HCT116 (cell line): ENCODE measurements around the gene TMEM179. TPM values are rescaled to one million over a fixed set of nuclear protein-coding genes. Genes with fewer than 3 reads are reported as not detected.

Source experiments
- ATAC-seq: fragments of 200-7000 bp; cut with Tn5 transposase; 2 replicates; pipeline ENCODE4 v1.9.1; 2020; ENCODE audit warnings: mild to moderate bottlenecking, moderate library complexity
- BruUV-seq: library from RNA; stranded (reverse); fragments of 400-500 nt; replicated peaks from 2 replicates; lab custom pipeline; 2021; lab: Mats Ljungman, UMichigan
- CTCF ChIA-PET: fragments of 300-600 bp; sonication (Branson Sonifier 250); formaldehyde crosslinking; loops from one replicate; lab custom pipeline; 2021; ENCODE audit warnings: antibody characterized with exemption; lab: Charles Lee
- POLR2A ChIA-PET: fragments of 300-600, 350-600 bp; sonication (Branson Sonifier 250); formaldehyde crosslinking; loops from one replicate; lab custom pipeline; 2021; ENCODE audit warnings: antibody characterized with exemption; lab: Charles Lee
- RAD21 ChIA-PET, 2 experiments: fragments of 300-600 bp; sonication (Branson Sonifier 250); formaldehyde crosslinking; loops; one replicate each; lab custom pipeline; 2023; ENCODE audit warnings: low total read pairs in 2 of 2; ENCODE audit not compliant: uncharacterized antibody in 2 of 2, unreplicated experiment in 2 of 2, low non-redundant PET in 1 of 2; lab: Charles Lee
- DNase-seq: peaks from one replicate; pipeline ENCODE4 v3.0.0-alpha.2; 2010; ENCODE audit warnings: low read depth, low spot score
- H2AFZ ChIP-seq: fragments of 200-600 bp; shearing (Covaris generic), sonication (generic); 2 replicates; pipeline ENCODE4 v1.6.1; 2017; ENCODE audit warnings: low read depth, mixed run types, mixed read lengths, antibody characterized with exemption, low read length; ENCODE audit not compliant: poor library complexity, severe bottlenecking
- H3K27ac ChIP-seq: 2 replicates; pipeline ENCODE4 v1.5.1; 2012; ENCODE audit warnings: low read depth, low read length
- H3K27me3 ChIP-seq: fragments of 200-600 bp; sonication (generic); 2 replicates; pipeline ENCODE4 v1.6.1; 2016; ENCODE audit warnings: mixed run types, low read length, mixed read lengths; ENCODE audit not compliant: insufficient read depth
- H3K36me3 ChIP-seq, 2 experiments: fragments of 200-500 bp in 1 of 2; fragments of 200-600 bp in 1 of 2; sonication (Bioruptor generic) in 1 of 2; sonication (generic) in 1 of 2; 2 replicates each; pipeline versions ENCODE4 v1.5.1 to v1.6.1; 2014 to 2016; ENCODE audit warnings: low read length in 2 of 2, inconsistent platforms in 1 of 2, mixed read lengths in 1 of 2, mixed run types in 1 of 2; ENCODE audit not compliant: insufficient read depth in 2 of 2, control insufficient read depth in 1 of 2
- H3K4me1 ChIP-seq, 2 experiments: fragments of 200-600 bp in 1 of 2; sonication (generic) in 1 of 2; 2 replicates each; pipeline versions ENCODE4 v1.5.1 to v1.6.1; 2012 to 2017; ENCODE audit warnings: low read length in 2 of 2, inconsistent platforms in 1 of 2, mild to moderate bottlenecking in 1 of 2, mixed read lengths in 1 of 2, mixed run types in 1 of 2, moderate library complexity in 1 of 2; ENCODE audit not compliant: insufficient read depth in 2 of 2, control insufficient read depth in 1 of 2
- H3K4me2 ChIP-seq: fragments of 200-600 bp; sonication (generic); 2 replicates; pipeline ENCODE4 v1.6.1; 2017; ENCODE audit warnings: mixed run types, low read length, mixed read lengths
- H3K4me3 ChIP-seq, 2 experiments: fragments of 200-600 bp in 1 of 2; sonication (generic) in 1 of 2; replicated peaks in 1 of 2; 2 replicates each; pipeline ENCODE4 v1.5.1; 2011 to 2016; ENCODE audit warnings: low read length in 2 of 2, control low read depth in 1 of 2, low read depth in 1 of 2, mild to moderate bottlenecking in 1 of 2, mixed read lengths in 1 of 2, mixed run types in 1 of 2
- H3K79me2 ChIP-seq: fragments of 200-600 bp; sonication (generic); 2 replicates; pipeline ENCODE4 v1.6.1; 2017; ENCODE audit warnings: mild to moderate bottlenecking, mixed run types, low read length, moderate library complexity, mixed read lengths; ENCODE audit not compliant: insufficient read depth
- H3K9ac ChIP-seq: fragments of 200-600 bp; sonication (generic); 2 replicates; pipeline ENCODE4 v1.6.1; 2016; ENCODE audit warnings: low read length, mixed read lengths
- H3K9me2 ChIP-seq: fragments of 200-600 bp; sonication (generic), shearing (Covaris generic); 2 replicates; pipeline ENCODE4 v1.6.1; 2017; ENCODE audit warnings: mixed run types, mild to moderate bottlenecking, moderate library complexity; ENCODE audit not compliant: insufficient read depth
- H3K9me3 ChIP-seq, 2 experiments: fragments of 200-500 bp in 1 of 2; fragments of 200-600 bp in 1 of 2; sonication (Bioruptor generic) in 1 of 2; sonication (generic) in 1 of 2; 2 replicates each; pipeline ENCODE4 v1.6.1; 2014 to 2017; ENCODE audit warnings: low read length in 2 of 2, mixed read lengths in 2 of 2, inconsistent platforms in 1 of 2, low read depth in 1 of 2, mild to moderate bottlenecking in 1 of 2, mixed run types in 1 of 2, moderate library complexity in 1 of 2; ENCODE audit not compliant: control insufficient read depth in 1 of 2, insufficient read depth in 1 of 2
- H4K20me1 ChIP-seq: fragments of 200-600 bp; sonication (generic), shearing (Covaris generic); 2 replicates; pipeline ENCODE4 v1.6.1; 2017; ENCODE audit warnings: mixed run types, mild to moderate bottlenecking, moderate library complexity; ENCODE audit not compliant: insufficient read depth
- CBX3 ChIP-seq: IDR thresholded peaks from 2 replicates; pipeline ENCODE4 v1.6.1; 2012; ENCODE audit warnings: low read depth
- ELF1 ChIP-seq: IDR thresholded peaks from 2 replicates; pipeline ENCODE4 v1.6.1; 2012; ENCODE audit warnings: low read depth, borderline replicate concordance
- SIN3A ChIP-seq: IDR thresholded peaks from 2 replicates; pipeline ENCODE4 v1.6.1; 2012; ENCODE audit warnings: low read depth
- ZBTB33 ChIP-seq: IDR thresholded peaks from 2 replicates; pipeline ENCODE4 v1.6.1; 2011; ENCODE audit warnings: mild to moderate bottlenecking, low read length, moderate library complexity; ENCODE audit not compliant: insufficient replicate concordance; ENCODE audit errors: extremely low read depth
- intact Hi-C: fragments of 100-400 bp; cut with micrococcal nuclease; formaldehyde crosslinking; loops from 2 replicates; pipeline ENCODE4 v1.10.0; 2022
- total RNA-seq: library from RNA; stranded (reverse); gene quantifications from one replicate; pipeline ENCODE4 v1.2.1, GENCODE V29; 2021; ENCODE audit not compliant: unreplicated experiment
- TF ChIP-seq, protein P1 (sequence below), 3 experiments: fragments of 200-600 bp in 1 of 3; sonication (generic) in 1 of 3; IDR thresholded peaks in 2 of 3; conservative IDR thresholded peaks in 1 of 3; 2 replicates each; pipeline ENCODE4 v1.5.1; 2012 to 2017; ENCODE audit warnings: low read depth in 2 of 3, low read length in 2 of 3, antibody characterized with exemption in 1 of 3, borderline replicate concordance in 1 of 3, control low read depth in 1 of 3, mild to moderate bottlenecking in 1 of 3, mixed read lengths in 1 of 3, mixed run types in 1 of 3, moderate library complexity in 1 of 3; ENCODE audit not compliant: insufficient read depth in 1 of 3

Gene TMEM179
- total RNA-seq, 1 experiment from 2014 or later = not detected

DNA sequence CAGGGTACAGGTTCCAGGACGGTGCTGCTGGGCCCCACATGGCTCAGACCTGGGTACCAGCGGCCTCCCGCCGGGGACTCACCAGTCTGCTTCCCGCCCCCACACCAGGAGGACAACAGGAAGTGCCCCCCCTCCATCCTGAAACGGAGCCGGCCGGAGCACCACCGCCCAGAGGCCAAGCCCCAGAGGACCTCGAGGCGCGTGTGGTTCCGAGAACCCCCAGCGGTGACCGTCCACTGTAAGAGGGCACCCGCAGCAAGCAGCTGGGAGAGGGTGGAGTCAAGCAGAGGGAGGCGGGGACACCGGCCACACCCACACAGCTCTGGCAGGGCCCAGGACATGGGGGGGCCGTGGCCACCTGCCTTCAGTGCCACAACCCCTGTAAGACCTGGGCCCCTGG lies 16.9 kb downstream of the TMEM179 start:
- Histone ChIP-seq H2AFZ (no peak overlapping the region), H4K20me1 (no peaks in the 10 kb centered on the region), H3K79me2 (no peaks in the 10 kb centered on the region), H3K9ac (no peak overlapping the region), H3K4me2 (no peak overlapping the region), H3K27ac (no peak overlapping the region), H3K36me3 (no peaks in the 10 kb centered on the region), H3K9me2 (no peaks in the 10 kb centered on the region), H3K9me3 (no peaks in the 10 kb centered on the region), H3K4me3 (no peak overlapping the region), H3K27me3 (no peaks in the 10 kb centered on the region), H3K4me1 (no peaks in the 10 kb centered on the region)
- CTCF ChIA-PET = no interaction called here
- RAD21 ChIA-PET = no interaction called here
- BruUV-seq = no TSS peak
- intact Hi-C loops = no loop called here
- ATAC-seq (peak; percentile 52; the same call in 1 of the 2 replicates), DNase-seq (no peak)
- TF ChIP-seq ZBTB33 (no peak), CBX3 (no peak), ELF1 (no peak), SIN3A (no peak)
- TF ChIP-seq, protein P1, sequence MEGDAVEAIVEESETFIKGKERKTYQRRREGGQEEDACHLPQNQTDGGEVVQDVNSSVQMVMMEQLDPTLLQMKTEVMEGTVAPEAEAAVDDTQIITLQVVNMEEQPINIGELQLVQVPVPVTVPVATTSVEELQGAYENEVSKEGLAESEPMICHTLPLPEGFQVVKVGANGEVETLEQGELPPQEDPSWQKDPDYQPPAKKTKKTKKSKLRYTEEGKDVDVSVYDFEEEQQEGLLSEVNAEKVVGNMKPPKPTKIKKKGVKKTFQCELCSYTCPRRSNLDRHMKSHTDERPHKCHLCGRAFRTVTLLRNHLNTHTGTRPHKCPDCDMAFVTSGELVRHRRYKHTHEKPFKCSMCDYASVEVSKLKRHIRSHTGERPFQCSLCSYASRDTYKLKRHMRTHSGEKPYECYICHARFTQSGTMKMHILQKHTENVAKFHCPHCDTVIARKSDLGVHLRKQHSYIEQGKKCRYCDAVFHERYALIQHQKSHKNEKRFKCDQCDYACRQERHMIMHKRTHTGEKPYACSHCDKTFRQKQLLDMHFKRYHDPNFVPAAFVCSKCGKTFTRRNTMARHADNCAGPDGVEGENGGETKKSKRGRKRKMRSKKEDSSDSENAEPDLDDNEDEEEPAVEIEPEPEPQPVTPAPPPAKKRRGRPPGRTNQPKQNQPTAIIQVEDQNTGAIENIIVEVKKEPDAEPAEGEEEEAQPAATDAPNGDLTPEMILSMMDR (IDR thresholded peaks at IDR 0.05 in 2 of 3, conservative IDR thresholded peaks at IDR 0.05 in 1 of 3; ENCODE audit: borderline replicate concordance in 1 of 3, insufficient read depth in 1 of 3, low read depth in 2 of 3, low read length in 2 of 3) = no peak
- POLR2A ChIA-PET = no interaction called here
